Dendritic cell treated with granulocyte-macrophage colony-stimulating factor and Interleukin-4, amounts not matched to agents 40 ng/mL and 50 ng/mL, for 4 days (primary cell): ENCODE results near the gene TBC1D10A.
A peak's percentile ranks its signal among the peaks of the same experiment; 100 is the strongest.

ENCODE experiments used
- H3K27ac Mint-ChIP-seq: one replicate; pipeline ENCODE4 v1.8.0; 2022; ENCODE audit warnings: mild to moderate bottlenecking, mixed read lengths
- H3K27me3 Mint-ChIP-seq: one replicate; pipeline ENCODE4 v1.8.0; 2022; ENCODE audit warnings: mild to moderate bottlenecking, mixed read lengths
- H3K36me3 Mint-ChIP-seq: one replicate; pipeline ENCODE4 v1.8.0; 2022; ENCODE audit warnings: low read depth, mixed read lengths
- H3K4me1 Mint-ChIP-seq: one replicate; pipeline ENCODE4 v1.8.0; 2022; ENCODE audit warnings: low read depth, mixed read lengths
- H3K4me3 Mint-ChIP-seq: one replicate; pipeline ENCODE4 v1.8.0; 2022; ENCODE audit warnings: mild to moderate bottlenecking, moderate library complexity, mixed read lengths
- H3K9me3 Mint-ChIP-seq: one replicate; pipeline ENCODE4 v1.8.0; 2022; ENCODE audit warnings: mixed read lengths
- intact Hi-C: fragments of 100-400 bp; cut with micrococcal nuclease; formaldehyde crosslinking; loops from one replicate; pipeline ENCODE4 v1.15.0; 2022

Gene TBC1D10A

DNA sequence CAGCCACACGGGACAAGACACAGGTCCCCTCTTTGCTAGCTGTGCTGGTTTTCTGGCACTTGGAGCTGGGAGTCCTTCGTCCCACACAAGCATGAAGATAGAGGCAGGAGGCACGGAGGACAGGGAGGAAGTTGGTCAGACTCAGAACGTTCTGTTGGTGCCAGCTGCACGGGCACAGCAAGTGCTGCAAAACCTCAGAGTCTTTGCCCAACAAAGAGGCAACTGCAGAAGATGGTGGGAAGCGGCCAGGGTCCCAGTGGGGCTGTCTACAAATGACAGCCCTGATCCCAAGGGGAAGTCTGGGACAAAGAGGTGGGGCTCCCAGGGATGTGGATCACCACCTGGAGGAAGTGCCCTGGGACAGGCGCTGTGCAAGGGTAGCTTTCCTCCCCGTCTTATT is 50.7 kb downstream of the TBC1D10A start:
- no peaks in the 10 kb centered on the region for H3K9me3 Mint-ChIP-seq
- no peak overlapping the region for H3K4me3 Mint-ChIP-seq
- H3K4me1 Mint-ChIP-seq = peaks cover 89% of the 10 kb centered on the region
- intact Hi-C loops = no loop called here
- peaks cover 24% of the 10 kb centered on the region for H3K27me3 Mint-ChIP-seq
- H3K27ac Mint-ChIP-seq = peak overlapping the region; percentile 79
- H3K36me3 Mint-ChIP-seq = no peaks in the 10 kb centered on the region

- Mint-ChIP-seq H3K9me3 (no peaks in the 10 kb centered on the region), H3K36me3 (no peaks in the 10 kb centered on the region), H3K27me3 (peaks cover 24% of the 10 kb centered on the region), H3K27ac (peak overlapping the region; percentile 79), H3K4me1 (peaks cover 89% of the 10 kb centered on the region), H3K4me3 (no peak overlapping the region)
- intact Hi-C loops = no loop called here
Measured at GRCh38 chr22:30275625-30276024, 51.1 kb downstream of the TBC1D10A start.

DNA sequence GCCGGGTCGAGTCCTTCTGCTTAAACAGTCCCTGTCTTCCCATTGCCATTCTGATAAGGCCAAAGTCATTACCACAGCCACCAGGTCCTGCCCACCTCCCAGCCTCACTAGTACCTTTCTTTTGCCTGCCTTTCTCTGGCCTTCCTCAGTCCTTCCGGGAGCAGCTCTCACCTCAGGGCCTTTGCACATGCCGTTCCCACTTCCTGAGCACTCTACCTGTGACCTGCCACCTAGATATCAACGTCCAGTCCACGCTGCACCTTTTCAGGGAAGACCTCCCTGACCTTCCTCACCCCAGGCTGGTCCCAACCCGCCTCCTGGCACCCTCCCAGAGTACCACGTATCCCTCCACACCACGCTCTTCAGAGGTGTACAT is 52.3 kb downstream of the TBC1D10A start:
- H3K9me3 Mint-ChIP-seq = no peaks in the 10 kb centered on the region
- H3K4me3 Mint-ChIP-seq = no peak overlapping the region
- intact Hi-C loops = no loop called here
- peaks cover 88% of the 10 kb centered on the region for H3K4me1 Mint-ChIP-seq
- H3K36me3 Mint-ChIP-seq = peaks cover 1% of the 10 kb centered on the region
- peaks cover 24% of the 10 kb centered on the region for H3K27me3 Mint-ChIP-seq
- peak overlapping the region; percentile 79 for H3K27ac Mint-ChIP-seq

GRCh38 chr22:30273711-30274436 is 52.9 kb downstream of the TBC1D10A start:
- Mint-ChIP-seq H3K27me3 (peaks cover 24% of the 10 kb centered on the region), H3K4me3 (no peak overlapping the region), H3K4me1 (peaks cover 88% of the 10 kb centered on the region), H3K9me3 (no peaks in the 10 kb centered on the region), H3K27ac (peak overlapping the region; percentile 79), H3K36me3 (peaks cover 6% of the 10 kb centered on the region)
- intact Hi-C loops = no loop called here

DNA sequence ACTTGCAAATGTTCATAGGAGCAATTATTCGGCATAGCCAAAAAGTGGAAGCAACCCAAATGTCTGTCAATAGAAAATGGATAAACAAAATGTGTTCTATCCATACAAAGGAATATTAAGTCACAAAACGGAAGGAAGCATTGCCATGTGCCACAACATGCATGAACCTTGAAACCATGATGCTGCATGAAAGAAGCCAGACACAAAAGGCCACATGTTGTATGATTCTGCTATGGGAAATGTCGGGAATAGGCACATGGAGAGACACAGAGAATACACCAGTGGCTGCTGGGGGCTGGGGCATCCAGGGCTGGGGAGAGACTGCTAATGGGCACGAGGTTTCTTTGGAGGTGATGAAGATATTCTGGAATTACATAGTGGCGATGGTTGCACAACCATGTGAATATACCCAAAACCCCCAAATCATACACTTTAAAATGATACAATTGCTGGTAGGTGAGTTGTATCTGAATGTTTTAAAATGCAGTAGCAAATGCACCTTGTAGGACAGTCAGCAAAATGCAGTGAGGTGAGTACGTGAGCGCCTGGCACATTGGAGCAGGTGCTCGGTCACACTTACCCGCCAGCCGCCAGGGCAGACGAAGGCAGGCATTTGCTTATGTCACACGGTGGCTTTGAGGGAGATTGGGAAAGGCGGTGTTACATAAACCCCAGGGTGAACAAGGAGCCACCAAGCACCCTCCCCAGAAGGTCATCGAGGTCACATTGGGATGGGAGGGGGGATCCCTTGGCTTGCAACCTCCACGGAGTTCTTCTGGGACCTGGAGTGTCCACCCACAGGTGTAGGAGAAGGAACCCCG is 53.8 kb downstream of the TBC1D10A start:
- H3K9me3 Mint-ChIP-seq = no peaks in the 10 kb centered on the region
- peaks cover 6% of the 10 kb centered on the region for H3K36me3 Mint-ChIP-seq
- H3K4me3 Mint-ChIP-seq = no peak overlapping the region
- intact Hi-C loops = no loop called here
- peak overlapping the region; percentile 79 for H3K27ac Mint-ChIP-seq
- H3K27me3 Mint-ChIP-seq = peaks cover 21% of the 10 kb centered on the region
- peaks cover 88% of the 10 kb centered on the region for H3K4me1 Mint-ChIP-seq

DNA sequence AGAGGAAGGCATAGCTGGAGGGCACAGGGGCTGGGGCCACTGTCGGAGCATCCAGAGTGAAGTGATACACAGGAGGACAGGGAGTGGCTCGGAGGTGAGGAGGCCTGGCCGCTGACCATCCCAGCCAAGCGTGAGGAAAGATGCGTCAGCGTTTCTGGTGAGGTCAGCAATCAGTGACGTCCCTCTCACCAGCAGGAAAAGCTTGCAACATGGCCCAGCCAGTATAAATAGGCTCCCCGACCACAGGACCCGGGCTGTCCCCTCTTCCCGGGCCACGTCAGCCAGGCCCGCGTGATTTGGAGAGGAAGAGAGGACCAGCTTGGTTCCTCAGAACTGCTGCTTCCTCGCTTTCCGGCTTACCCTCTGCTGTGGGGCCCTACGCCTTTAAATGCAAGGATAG is 55.9 kb downstream of the TBC1D10A start:
- H3K9me3 Mint-ChIP-seq = no peaks in the 10 kb centered on the region
- peak overlapping the region; percentile 28 for H3K4me3 Mint-ChIP-seq
- peaks cover 94% of the 10 kb centered on the region for H3K4me1 Mint-ChIP-seq
- H3K27me3 Mint-ChIP-seq = peaks cover 13% of the 10 kb centered on the region
- H3K27ac Mint-ChIP-seq = peak overlapping the region; percentile 83
- intact Hi-C loops = no loop called here
- H3K36me3 Mint-ChIP-seq = peaks cover 6% of the 10 kb centered on the region

GRCh38 chr22:30268331-30268730 is 58.4 kb downstream of the TBC1D10A start:
- H3K4me1 Mint-ChIP-seq = peaks cover 93% of the 10 kb centered on the region
- peaks cover 2% of the 10 kb centered on the region for H3K27me3 Mint-ChIP-seq
- intact Hi-C loops = no loop called here
- H3K27ac Mint-ChIP-seq = peak overlapping the region; percentile 83
- H3K36me3 Mint-ChIP-seq = peaks cover 19% of the 10 kb centered on the region
- no peaks in the 10 kb centered on the region for H3K9me3 Mint-ChIP-seq
- H3K4me3 Mint-ChIP-seq = peak overlapping the region; percentile 83

GRCh38 chr22:30267382-30268302 is 59.1 kb downstream of the TBC1D10A start:
- peak overlapping the region; percentile 83 for H3K27ac Mint-ChIP-seq
- intact Hi-C loops = no loop called here
- H3K4me1 Mint-ChIP-seq = peaks cover 93% of the 10 kb centered on the region
- H3K27me3 Mint-ChIP-seq = peaks cover 2% of the 10 kb centered on the region
- peak overlapping the region; percentile 83 for H3K4me3 Mint-ChIP-seq
- H3K36me3 Mint-ChIP-seq = peaks cover 20% of the 10 kb centered on the region
- H3K9me3 Mint-ChIP-seq = no peaks in the 10 kb centered on the region

- peak within 1 kb of the TSS; percentile 83 for H3K27ac Mint-ChIP-seq
- H3K4me3 Mint-ChIP-seq = peak within 1 kb of the TSS; percentile 83
- H3K27me3 Mint-ChIP-seq = peaks cover 2% of the 10 kb centered on the region
- peaks cover 28% of the 10 kb centered on the region for H3K36me3 Mint-ChIP-seq
- H3K4me1 Mint-ChIP-seq = peaks cover 96% of the 10 kb centered on the region
- H3K9me3 Mint-ChIP-seq = no peaks in the 10 kb centered on the region
- intact Hi-C loops = no loop called here
Measured at GRCh38 chr22:30266445-30267381, 60.0 kb downstream of the TBC1D10A start, which contains the start of gene OSM. Gene OSM, minus strand, starts transcription at chr22:30266851. Its CDS starts 52 bp downstream, at chr22:30266799.

GRCh38 chr22:30265823-30266444 is 60.8 kb downstream of the TBC1D10A start:
- H3K36me3 Mint-ChIP-seq = peaks cover 28% of the 10 kb centered on the region
- no peaks in the 10 kb centered on the region for H3K9me3 Mint-ChIP-seq
- peaks cover 96% of the 10 kb centered on the region for H3K4me1 Mint-ChIP-seq
- peak overlapping the region; percentile 83 for H3K4me3 Mint-ChIP-seq
- intact Hi-C loops = no loop called here
- peak overlapping the region; percentile 83 for H3K27ac Mint-ChIP-seq
- peaks cover 7% of the 10 kb centered on the region for H3K27me3 Mint-ChIP-seq

DNA sequence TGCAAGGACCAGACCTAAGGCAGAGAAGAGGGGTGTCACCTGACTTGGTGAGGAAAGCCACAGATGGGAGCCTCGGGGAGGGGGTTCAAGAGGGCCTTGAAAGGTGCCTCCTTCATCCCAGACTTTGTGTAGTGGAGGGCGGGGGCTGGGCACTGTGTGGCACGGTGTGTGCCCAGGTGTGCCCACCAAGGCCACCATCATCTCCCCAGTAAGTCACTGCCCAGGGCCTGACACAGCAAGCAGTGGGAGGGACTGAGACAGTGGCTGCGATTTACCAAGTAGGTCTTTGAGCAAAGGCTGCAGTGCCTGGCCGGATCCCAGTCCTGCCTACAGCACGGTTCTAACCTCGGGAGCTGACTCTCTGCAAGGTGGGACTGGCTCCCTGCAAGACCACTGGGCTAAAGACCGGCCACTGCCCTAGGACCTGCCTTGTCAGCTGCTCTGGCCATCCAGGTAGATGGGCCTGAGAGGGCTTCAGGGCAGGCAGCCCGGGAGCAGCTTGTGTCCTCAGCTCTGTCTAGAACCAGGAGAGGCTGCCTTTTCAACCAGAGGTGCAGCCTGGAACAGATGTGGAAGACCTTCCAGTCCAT is 61.5 kb downstream of the TBC1D10A start:
- Mint-ChIP-seq H3K27ac (peak overlapping the region; percentile 83), H3K27me3 (peaks cover 7% of the 10 kb centered on the region), H3K4me1 (peaks cover 90% of the 10 kb centered on the region), H3K36me3 (peaks cover 28% of the 10 kb centered on the region), H3K9me3 (no peaks in the 10 kb centered on the region), H3K4me3 (no peak overlapping the region)
- intact Hi-C loops = no loop called here

DNA sequence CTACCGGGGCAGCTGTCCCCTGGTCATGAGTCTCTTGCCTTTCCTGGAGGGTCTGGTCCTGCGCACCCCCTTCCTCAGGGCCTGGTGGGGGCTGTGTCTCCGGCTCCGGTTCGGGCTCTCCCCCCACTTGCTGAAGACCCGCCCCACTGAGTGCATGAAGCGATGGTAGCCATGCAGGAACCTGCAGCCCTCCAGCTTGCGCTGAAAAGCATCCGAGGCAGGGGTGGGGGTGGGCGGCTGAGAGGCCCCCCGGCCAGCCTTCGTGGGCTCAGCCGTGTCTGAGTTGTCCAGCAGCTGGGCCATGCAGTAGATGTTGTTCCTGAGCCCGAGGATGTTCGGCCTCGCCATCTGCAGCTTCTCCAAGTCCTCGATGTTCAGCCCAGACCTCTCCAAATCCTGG is 62.9 kb downstream of the TBC1D10A start:
- intact Hi-C loops = loop anchor here (1.0 to 2.0 kb wide), 2 partner anchors 22 to 123 kb away; partner anchors contain the start of gene RNF215
- H3K4me3 Mint-ChIP-seq = no peak overlapping the region
- peaks cover 22% of the 10 kb centered on the region for H3K36me3 Mint-ChIP-seq
- peaks cover 81% of the 10 kb centered on the region for H3K4me1 Mint-ChIP-seq
- no peaks in the 10 kb centered on the region for H3K9me3 Mint-ChIP-seq
- no peak overlapping the region for H3K27ac Mint-ChIP-seq
- H3K27me3 Mint-ChIP-seq = peaks cover 13% of the 10 kb centered on the region
